Smooth muscle cell of the brain vasculature (primary cell): ENCODE data around the gene C11orf65.

Experiments used
- DNase-seq: peaks from one replicate; pipeline ENCODE4 v3.0.0-alpha.2; 2012; ENCODE audit warnings: low read depth, low spot score

Gene C11orf65

GRCh38 chr11:108369064-108369463 lies 98.3 kb downstream of the C11orf65 start:
- DNase-seq, result no peak

GRCh38 chr11:108368134-108368533 lies 99.2 kb downstream of the C11orf65 start:
- no peak for DNase-seq

GRCh38 chr11:108364159-108364558 lies 103.2 kb downstream of the C11orf65 start:
- DNase-seq, result no peak

GRCh38 chr11:108351468-108351867 lies 115.9 kb downstream of the C11orf65 start:
- DNase-seq, result no peak

- DNase-seq, result no peak
Observed at GRCh38 chr11:108346451-108346850, 120.9 kb downstream of the C11orf65 start.

GRCh38 chr11:108345767-108346166 lies 121.6 kb downstream of the C11orf65 start:
- no peak for DNase-seq

- no peak for DNase-seq
Observed at GRCh38 chr11:108343714-108344113, 123.6 kb downstream of the C11orf65 start.

- no peak for DNase-seq
Observed at GRCh38 chr11:108341654-108342053, 125.7 kb downstream of the C11orf65 start.

- no peak for DNase-seq
Observed at GRCh38 chr11:108340973-108341372, 126.4 kb downstream of the C11orf65 start.

GRCh38 chr11:108338750-108339149 lies 128.6 kb downstream of the C11orf65 start:
- no peak for DNase-seq

GRCh38 chr11:108333403-108333899 lies 133.9 kb downstream of the C11orf65 start:
- DNase-seq, result no peak
